ENCODE results near the gene MSANTD3. TPM values are rescaled to one million over a fixed set of nuclear protein-coding genes. Genes with fewer than 3 reads are reported as not detected.
"Not testable (repeated sequence)": the region's sequence is repeated elsewhere in the genome, so short reads cannot be mapped to it uniquely, and the experiment has no call there.

The MSANTD3 gene
- total RNA-seq (2014; rRNA removed; shearing (Covaris generic)), result 78.2 and 82.0 TPM in 2 replicates
- polyA plus RNA-seq (2014; cell fraction: nucleus; rRNA removed), result 64.1 and 84.7 TPM in 2 replicates

DNA sequence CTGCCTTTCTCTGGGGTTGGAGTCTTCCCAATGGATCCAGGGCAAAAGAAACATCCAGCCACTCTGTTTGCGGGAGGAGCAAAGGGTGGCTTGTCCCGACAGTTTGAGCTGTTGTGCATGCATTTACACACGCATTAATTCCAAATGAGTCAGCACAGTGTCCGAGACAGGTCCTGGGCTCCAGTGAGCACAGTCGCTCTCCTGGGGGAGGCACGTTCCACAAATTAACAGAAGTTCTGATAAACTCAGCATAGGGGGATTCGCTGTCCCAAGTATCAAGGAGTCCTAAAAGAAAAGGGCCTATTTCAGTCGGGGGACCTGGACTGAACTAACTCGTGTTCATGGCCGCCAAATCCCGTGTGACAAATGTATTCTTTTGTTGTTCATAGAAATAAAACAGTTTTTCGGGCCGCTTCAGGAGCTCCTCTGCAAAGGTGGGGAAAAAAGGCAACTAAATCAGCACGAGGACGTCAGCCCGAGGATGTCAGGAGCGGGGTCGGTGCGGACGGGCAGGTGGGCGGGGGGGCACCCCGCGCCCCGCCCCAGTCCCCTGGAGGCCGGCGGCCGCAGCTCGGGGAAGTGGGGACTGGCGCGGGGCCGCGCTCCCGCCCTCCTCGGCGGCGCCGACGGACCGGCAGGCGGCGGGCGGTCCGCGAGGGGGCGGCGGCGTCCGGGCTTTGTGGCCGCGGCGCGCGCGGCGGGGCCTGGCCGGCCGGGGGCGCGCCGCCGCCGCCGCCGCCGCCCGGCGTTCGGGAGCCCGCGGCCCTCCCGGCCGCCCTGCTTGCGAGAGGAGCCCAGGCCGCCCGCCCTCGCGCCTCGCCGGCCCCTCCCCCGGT is at the start of gene MSANTD3:
TSS of gene MSANTD3 (plus strand) at position 614 of the 836 bp plus-strand sequence. CDS start 14,796 bp downstream, outside the sequence.
- DNase-seq (ENCODE audit: extremely low read depth, low read depth), result peak; percentile 67

- DNase-seq (ENCODE audit: extremely low read depth, low read depth), result peak; percentile 39
These were observed 47.1 kb upstream of the MSANTD3 start for GRCh38 chr9:100379862-100380261.

DNA sequence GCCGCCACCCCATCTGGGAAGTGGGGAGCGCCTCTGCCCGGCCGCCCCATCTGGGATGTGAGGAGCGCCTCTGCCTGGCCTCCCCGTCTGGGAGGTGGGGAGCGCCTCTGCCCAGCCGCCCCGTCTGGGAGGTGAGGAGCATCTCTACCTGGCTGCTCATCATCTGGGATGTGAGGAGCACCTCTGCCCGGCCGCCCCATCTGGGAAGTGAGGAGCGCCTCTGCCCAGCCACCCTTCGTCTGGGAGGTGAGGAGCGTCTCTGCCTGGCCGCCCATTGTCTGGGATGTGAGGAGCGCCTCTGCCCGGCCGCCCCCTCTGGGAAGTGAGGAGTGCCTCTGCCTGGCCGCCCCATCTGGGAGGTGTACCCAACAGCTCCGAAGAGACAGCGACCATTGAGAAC is 34.0 kb upstream of the MSANTD3 start:
- DNase-seq (ENCODE audit: extremely low read depth, low read depth), result not testable (repeated sequence)

GRCh38 chr9:100394032-100394695 is 32.8 kb upstream of the MSANTD3 start:
- no peak for DNase-seq (ENCODE audit: extremely low read depth, low read depth)

DNA sequence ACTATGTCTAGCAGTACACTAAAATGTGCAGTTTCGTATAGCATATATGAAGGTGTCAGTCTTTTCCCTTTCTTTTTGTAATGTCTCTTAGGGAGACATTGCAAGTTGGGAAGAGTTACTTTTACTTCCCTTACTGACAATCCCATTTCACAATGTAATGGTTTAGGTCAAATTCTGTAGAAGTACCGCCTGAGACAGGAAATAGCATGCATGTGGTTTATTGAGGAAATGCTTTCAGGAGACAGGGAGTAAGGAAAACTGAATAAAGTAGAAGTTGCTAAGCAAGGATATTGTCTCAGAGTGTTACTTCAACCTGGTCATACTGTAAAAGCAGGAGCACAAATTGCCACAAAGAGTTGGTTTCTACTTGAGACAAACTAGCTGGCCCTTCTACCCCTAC is 32.1 kb upstream of the MSANTD3 start:
- no peak for DNase-seq (ENCODE audit: extremely low read depth, low read depth)

DNA sequence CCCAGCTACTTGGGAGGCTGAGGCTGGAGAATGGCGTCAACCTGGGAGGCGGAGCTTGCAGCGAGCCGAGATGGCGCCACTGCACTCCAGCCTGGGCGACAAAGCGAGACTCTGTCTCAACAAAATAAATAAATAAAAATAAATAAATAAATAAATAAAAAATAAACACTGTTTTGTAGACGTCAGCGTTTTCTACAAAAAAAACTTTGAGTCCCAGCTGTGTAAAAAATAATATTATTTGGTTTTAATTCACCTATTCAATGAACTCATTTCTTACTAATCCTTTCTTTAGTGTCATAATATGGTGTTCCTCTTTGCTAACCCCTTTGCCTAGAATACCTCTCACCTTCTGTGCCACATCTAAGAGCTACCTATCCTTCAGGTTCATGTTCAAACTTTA is 30.2 kb upstream of the MSANTD3 start:
- no peak for DNase-seq (ENCODE audit: extremely low read depth, low read depth)

- DNase-seq (ENCODE audit: extremely low read depth, low read depth), result no peak
These were observed 29.2 kb upstream of the MSANTD3 start for GRCh38 chr9:100397529-100398266.

DNA sequence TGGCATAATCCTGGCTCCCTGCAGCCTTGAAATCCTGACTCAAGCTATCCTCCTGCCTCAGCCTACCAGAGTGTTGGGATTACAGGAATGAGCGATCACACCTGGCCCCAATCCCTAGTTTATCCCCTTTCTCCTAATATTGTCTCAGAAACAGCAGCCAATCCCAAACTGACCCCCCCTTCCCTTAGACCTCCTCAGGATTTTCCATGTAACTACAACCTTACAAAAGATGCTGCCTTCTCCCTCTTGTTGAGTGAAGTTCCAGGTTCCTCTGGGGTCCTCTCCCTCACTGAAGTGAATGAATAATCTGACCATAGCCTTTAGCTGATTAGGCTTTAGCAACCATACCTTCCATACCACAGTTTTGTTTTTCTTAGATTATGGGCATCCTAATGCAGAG is 25.9 kb upstream of the MSANTD3 start:
- no peak for DNase-seq (ENCODE audit: extremely low read depth, low read depth)

GRCh38 chr9:100406962-100407361 is 20.0 kb upstream of the MSANTD3 start:
- no peak for DNase-seq (ENCODE audit: extremely low read depth, low read depth)

DNA sequence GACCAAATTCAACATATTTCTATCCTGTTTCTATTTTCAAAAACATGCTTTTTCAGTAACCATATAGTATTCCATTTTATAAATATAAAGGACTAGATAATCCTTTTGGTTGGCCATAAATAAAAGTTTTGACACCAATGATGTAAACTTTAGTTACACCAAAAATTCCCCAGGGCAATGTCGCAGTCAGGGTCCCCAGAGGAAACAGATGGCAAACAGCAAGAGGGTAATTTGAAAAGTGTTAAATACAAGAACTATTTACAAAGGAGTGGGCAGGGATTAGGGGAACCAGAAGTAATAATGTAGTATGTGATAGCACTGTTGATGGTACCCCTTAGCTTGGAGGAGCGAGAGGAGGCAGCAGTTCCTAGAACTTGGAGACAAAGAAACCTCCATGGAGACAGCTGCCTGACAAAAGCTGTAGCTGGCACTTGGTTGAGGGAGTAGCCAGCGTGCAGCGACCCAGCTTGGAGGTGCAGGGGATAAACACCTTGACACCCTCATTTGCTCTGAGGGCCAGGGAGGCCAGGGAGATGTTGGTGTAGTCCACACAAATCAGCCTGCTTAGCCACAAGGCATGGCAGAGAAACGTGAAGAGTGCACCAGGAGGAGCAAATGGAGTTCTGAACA is 18.3 kb upstream of the MSANTD3 start:
- no peak for DNase-seq (ENCODE audit: extremely low read depth, low read depth)

GRCh38 chr9:100409176-100409556 is 17.8 kb upstream of the MSANTD3 start:
- DNase-seq (ENCODE audit: extremely low read depth, low read depth), result no peak

GRCh38 chr9:100411472-100412283 is 15.3 kb upstream of the MSANTD3 start:
- DNase-seq (ENCODE audit: extremely low read depth, low read depth), result peak; percentile 95

GRCh38 chr9:100413839-100414420 is 13.0 kb upstream of the MSANTD3 start:
- no peak for DNase-seq (ENCODE audit: extremely low read depth, low read depth)

GRCh38 chr9:100417815-100418214 is 9.1 kb upstream of the MSANTD3 start:
- no peak for DNase-seq (ENCODE audit: extremely low read depth, low read depth)

DNA sequence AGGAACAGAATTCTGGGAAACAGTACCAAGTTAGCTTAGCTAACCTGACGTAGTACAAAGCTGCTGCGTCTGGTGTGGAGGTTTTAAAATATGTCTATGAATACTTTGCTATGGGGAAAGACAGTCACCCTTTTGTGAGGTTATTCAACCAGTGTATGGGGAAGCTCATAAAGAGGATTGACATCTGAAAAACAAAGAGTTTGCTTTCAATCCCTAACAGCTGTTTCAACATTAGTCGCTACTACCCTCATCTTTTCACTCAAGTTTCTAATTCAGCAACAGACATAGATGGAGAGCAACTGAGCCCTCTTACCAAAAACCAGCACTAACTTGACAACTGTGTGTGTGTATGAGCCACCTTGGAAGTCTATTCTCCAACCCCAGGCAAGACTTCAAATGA is 7.8 kb upstream of the MSANTD3 start:
- no peak for DNase-seq (ENCODE audit: extremely low read depth, low read depth)

DNA sequence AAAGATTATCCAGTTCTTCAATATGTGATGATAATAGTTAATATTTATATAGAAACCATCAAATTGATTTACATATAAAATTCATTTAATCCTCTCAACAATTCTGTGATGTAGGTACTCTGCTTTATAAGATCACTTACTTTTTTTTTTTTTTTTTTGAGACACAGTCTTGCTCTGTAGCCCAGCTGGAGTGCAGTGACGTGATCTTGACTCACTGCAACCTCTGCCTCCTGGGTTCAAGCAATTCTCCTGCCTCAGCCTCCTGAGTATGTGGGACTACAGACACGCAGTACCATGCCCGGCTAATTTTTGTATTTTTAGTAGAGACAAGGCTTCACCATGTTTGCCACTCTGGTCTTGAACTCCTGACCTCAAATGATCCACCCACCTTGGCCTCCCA is 5.8 kb upstream of the MSANTD3 start:
- DNase-seq (ENCODE audit: extremely low read depth, low read depth), result not testable (repeated sequence)

- no peak for DNase-seq (ENCODE audit: extremely low read depth, low read depth)
These were observed 1.2 kb upstream of the MSANTD3 start for GRCh38 chr9:100425758-100426157.

- no peak for DNase-seq (ENCODE audit: extremely low read depth, low read depth)
These were observed 784 bp upstream of the MSANTD3 start for GRCh38 chr9:100426189-100426529.

DNA sequence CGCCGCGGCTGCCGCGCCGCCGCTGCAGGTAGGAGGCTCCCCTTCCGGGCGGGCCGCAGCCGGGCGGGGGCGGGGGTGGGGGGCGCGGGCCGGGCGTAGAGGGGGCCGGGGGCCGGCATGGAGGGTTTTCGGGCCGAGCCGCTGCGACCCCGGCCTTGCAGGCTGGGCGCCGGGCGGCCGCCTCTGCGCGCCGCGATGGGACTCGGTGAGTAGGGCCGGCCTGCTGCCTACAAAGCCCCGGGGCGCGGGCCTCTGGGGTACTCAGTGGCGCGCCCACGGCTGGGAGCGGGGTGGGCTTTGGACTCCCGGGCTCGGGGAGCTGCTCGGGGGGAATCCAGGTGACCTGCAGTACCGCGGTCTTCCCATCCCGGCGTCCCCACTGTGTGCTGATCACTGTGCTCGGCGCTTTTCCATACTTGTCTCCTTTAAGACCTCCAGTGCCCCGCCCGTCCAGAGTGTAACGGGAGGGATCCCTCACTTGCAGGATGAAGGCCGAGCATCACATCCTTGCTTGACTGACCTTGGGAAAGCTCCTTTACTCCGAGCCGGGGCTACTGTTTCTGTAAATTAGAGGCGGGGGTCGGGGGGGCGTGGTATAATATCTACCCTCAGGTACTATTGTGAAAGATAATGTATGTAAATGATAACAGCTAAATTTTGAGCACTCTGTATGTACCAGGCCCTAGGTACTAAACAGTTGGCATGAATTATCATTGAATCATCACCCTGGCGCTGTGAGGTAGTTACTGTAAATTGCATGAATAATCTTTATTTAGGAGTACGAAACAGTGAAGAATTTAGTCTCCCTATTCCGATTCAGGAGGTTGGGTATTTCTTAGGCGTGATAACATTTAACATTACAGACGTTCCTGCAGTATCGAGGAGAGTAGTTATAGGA is 672 bp downstream of the MSANTD3 start:
- DNase-seq (ENCODE audit: extremely low read depth, low read depth), result peak; percentile 61
